Cardiac fibroblast (primary cell): ENCODE data around the gene RETSAT.

ENCODE experiments used
- DNase-seq, 2 donors: peaks; one replicate each; pipeline versions ENCODE4 v3.0.0 to v3.0.0-alpha.2; 2010; ENCODE audit warnings: low read depth in 2 of 2
- H3K4me3 ChIP-seq, 2 donors: replicated peaks in 1 of 2; 1 replicate in 1 of 2; 2 replicates in 1 of 2; pipeline ENCODE4 v1.5.1; 2011; ENCODE audit warnings: low read depth in 2 of 2, low read length in 2 of 2, mild to moderate bottlenecking in 2 of 2, moderate library complexity in 1 of 2
- TF ChIP-seq, protein P1 (sequence below): IDR thresholded peaks from one replicate; pipeline ENCODE4 v1.5.1; 2011; ENCODE audit warnings: low read depth, mild to moderate bottlenecking, low read length, inconsistent platforms

Gene RETSAT

DNA sequence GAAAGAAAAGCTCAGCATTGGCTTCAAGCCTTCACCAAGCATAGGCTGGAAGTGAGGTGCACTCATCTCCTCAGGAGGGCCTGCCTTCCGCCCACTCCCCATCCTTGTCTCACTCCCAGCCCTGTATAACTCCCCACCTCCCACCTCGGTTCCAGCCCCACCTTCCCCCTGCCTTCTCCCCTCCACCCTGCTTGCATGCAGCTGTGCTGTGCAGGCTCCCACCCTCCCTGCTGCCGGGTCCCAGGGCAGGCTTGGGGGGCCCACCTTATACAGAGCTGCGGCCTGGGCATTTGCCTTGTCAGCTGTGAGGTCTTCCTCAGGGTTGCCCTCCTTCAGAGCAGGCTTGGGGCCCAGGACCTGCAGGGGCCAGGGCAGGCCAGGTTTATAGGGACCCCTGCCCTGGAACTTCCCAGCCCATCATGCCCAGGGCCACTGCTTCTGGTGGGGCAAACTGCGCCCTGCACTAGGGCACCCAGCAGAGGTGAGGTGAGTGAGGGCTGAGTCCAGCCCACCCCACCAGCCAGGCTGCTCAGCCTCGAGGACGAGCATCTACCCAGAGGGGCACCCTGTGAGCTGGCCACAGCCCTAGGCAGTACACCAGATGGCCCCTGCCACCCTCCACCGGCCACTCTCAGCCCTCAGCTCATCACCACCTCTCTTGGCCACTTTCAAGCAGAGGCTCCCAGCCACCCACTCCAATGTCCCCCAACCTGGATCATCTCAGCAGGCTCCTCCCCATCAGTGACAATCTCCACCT lies 44.3 kb upstream of the RETSAT start:
- TF ChIP-seq, protein P1, sequence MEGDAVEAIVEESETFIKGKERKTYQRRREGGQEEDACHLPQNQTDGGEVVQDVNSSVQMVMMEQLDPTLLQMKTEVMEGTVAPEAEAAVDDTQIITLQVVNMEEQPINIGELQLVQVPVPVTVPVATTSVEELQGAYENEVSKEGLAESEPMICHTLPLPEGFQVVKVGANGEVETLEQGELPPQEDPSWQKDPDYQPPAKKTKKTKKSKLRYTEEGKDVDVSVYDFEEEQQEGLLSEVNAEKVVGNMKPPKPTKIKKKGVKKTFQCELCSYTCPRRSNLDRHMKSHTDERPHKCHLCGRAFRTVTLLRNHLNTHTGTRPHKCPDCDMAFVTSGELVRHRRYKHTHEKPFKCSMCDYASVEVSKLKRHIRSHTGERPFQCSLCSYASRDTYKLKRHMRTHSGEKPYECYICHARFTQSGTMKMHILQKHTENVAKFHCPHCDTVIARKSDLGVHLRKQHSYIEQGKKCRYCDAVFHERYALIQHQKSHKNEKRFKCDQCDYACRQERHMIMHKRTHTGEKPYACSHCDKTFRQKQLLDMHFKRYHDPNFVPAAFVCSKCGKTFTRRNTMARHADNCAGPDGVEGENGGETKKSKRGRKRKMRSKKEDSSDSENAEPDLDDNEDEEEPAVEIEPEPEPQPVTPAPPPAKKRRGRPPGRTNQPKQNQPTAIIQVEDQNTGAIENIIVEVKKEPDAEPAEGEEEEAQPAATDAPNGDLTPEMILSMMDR, result no peak
- DNase-seq, result no peak
- H3K4me3 ChIP-seq, result no peak overlapping the region

DNA sequence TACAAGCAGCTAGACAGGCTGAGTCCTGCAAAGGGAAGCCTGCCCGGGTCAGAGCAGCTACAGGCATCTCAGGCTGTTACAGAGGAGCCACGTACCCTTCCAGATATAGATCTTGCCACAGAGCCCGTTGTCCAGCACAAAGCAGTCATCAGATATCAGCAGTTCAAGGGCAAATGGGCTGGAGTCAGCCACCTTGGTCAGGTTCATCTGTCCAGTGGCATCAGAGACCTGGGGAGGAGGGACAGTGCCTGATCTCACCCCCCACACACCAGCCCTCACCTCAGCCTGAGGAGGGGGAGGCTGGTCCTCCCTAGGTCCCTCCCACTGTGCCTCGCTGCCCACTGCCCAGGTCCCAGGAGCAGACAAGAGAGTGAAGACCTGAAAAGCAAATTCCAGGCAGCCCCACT lies 43.6 kb upstream of the RETSAT start:
- DNase-seq, result no peak
- TF ChIP-seq, protein P1, result no peak
- H3K4me3 ChIP-seq, result no peak overlapping the region

DNA sequence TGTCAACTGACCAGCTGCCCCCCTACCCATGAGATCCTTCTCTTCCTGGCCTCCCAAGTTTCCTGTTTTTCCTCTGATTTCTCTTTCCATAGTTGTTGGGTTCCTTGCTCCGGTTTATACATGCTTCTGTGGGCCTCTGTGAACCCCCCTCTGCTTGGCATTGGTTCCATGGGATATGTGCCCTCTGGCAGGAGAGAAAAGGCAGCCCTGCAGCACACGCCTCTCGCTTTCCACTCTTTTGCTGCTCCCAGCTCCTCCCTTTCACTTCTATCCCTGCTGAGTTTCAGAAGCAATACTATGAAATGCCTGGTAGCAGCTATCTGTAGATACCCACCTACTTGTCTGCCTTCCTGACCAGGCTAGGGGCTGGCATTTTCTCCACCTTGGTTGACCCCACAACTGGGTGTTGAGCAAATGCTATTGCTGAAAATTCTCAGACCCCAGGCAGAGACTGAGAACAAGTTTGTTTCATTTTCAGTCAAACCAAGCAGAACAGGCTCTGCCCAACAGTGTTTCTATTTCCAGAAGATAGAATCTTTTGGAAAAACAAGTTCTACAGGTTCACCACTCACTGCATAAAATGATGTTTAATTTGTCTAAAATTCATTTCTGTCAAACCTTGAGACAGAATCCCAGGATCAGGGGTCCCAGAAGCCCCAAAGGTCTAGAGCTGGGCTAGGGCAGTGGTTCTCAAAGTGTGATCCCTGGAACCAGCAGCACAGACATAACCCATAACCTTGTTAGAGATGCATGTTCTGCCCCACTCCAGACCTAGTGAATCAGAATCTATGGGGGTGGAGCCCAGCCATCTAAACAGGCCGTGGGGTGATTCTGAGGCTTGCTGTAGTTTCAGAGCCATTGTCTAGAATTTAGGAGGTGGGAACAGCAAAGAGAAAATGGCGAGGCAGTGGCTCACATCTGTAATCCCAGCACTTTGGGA lies 42.5 kb upstream of the RETSAT start:
- TF ChIP-seq, protein P1, result no peak
- no peak overlapping the region for H3K4me3 ChIP-seq
- no peak for DNase-seq

DNA sequence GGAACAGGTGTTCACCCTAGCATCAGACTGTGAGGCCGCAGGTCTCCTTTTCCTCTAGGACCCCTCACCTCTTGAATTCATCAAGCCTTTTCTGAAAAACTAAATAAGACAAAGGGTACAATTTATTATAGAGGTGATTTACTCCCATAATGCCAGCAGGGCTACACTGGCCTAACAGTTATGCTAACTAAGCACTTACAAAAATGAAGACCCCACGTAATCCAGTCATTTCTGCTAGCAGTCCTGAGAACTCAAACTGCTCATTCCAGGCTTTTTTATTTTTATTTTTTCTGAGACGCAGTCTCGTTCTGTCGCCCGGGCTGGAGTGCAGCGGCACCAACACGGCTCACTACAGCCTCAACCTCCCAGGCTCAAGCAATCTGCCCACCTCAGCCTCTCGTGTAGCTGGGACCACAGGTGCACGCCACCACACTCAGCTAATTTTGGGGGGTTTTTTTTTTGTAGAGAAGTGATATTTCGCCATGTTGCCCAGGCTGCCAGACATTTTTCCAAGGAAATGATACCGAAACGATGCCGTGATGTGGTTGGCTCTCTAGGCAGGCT lies 41.7 kb upstream of the RETSAT start:
- H3K4me3 ChIP-seq, result no peak overlapping the region
- TF ChIP-seq, protein P1, result no peak
- no peak for DNase-seq

DNA sequence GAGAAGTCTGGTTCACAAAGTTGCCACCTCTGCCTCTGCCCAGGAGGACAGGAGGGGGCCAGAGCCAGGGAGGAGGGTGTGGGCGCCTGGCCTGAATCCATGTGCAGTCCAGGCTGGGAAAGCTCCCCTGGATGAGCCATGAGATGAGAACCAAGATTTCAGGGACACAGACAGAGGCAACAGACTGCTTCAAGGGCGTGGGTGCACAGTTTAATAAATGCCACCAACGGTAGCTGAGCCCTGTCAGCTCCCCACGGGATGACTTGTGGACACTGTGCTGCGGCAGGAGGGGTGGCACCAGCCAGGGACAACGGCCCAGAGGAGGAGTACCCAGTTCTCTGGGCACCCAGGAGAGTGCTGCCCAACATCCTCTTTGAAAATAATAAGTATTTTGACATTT lies 40.6 kb upstream of the RETSAT start:
- TF ChIP-seq, protein P1, result no peak
- DNase-seq, result no peak
- no peak overlapping the region for H3K4me3 ChIP-seq

DNA sequence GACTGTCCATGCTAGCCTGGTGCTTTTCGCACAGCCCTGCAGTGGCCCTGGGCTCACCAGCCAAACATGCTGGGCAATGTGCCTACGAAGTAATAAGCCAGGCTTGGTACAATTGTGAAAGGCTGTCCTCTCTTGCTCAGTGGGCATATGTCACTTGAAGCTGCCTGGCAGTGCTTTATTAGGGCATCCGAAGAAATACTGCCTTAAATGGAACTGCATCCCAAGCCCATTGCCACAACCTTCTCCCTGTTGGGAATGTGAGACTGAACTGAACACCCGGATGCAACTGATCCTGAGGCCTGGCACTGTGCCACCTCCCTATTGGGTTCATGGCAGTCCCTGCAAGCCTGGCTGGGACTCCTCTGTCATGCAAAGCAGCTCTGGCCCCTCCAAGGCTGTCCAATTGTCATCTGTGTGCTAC lies 39.9 kb upstream of the RETSAT start:
- H3K4me3 ChIP-seq, result no peak overlapping the region
- TF ChIP-seq, protein P1, result no peak
- no peak for DNase-seq
